ENCODE measurements around the gene FGFR3.
"Not testable (repeated sequence)": the region's sequence is repeated elsewhere in the genome, so short reads cannot be mapped to it uniquely, and the experiment has no call there.

Gene FGFR3

DNA sequence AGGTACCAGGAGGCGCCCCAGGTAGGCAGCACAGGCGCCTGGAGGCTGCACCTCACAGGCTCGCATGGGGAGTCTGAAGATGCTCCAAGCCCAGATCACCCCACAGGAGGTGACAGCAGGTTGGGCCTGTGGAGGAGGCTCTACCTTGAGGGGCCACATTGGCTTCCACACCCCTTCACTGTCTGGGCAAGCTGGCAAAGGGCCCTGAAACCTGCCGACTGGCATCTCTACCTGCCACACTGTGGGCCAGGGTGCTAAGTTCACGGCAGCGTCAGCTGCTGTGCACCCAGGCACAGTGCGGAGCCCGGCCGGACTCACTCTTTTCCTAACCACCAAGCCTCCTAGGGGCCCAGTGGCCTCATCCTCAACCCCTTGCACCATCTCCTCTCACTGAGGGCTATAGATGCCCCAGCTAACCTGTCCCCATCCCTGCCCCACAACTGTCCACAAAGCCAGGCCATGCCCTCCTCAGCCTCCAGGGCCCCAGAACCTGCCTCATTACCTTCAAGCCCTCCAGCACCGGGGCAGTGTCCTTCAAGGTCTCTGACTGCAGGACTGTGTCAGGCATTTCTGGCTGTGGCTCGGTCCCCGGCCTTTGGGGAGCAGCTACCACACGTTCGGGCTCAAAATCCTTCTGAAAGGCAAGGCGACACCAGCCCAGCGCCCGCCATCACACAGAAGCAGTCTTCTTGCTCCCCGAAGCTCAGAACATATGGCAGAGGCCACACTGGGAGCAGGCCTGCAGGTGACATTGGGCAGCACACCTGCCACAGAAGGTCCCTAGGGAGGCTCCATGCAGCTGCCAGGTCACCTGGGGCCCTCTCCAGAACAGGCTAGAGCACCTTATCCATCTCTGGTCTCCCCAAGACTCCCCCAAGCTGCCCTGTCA, 28.8 kb downstream of the FGFR3 start:
- no peak for DNase-seq

GRCh38 chr4:1822568-1823544, 29.8 kb downstream of the FGFR3 start:
- no peak for DNase-seq

DNA sequence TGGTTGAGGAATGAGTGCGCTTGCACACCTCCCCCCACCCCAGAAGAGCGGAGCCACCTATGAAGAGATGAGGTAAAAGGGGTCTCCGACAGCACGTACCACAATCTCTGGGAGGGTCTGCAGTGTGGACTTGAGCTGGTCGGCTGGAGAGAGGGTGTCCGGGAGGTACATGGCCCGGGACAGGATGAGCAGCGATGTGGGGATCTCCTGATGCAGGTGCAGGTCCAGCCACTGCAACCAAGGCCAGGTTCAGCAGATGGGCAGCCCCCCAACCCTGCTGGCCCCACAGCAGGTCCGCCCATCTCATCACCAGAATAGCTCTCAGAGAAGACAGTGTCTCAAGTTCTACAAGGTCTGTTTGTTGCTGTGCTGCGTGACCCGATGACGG, 30.4 kb downstream of the FGFR3 start:
- no peak for DNase-seq

- DNase-seq: no peak
Measured at GRCh38 chr4:1824746-1825145, 31.7 kb downstream of the FGFR3 start.

DNA sequence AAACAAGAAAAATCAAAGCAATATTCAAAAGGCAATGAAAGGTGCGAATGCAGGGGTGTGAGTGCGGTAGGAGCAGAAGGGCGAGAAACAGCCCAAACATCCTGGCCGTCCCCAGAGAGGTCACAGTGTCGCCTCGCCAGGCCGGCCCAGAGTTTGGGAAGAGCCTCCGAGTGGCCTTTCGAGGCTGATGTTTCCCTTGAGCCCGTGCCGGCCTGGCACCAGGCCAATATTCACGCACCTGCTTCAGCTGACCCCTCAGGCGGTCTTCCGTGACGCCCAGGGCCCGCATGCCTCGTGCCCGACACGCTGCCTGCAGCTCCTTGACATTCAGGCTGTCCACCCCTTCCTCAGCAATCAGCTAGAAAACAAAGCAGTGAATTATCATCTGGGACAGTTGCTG, 32.2 kb downstream of the FGFR3 start:
- no peak for DNase-seq

DNA sequence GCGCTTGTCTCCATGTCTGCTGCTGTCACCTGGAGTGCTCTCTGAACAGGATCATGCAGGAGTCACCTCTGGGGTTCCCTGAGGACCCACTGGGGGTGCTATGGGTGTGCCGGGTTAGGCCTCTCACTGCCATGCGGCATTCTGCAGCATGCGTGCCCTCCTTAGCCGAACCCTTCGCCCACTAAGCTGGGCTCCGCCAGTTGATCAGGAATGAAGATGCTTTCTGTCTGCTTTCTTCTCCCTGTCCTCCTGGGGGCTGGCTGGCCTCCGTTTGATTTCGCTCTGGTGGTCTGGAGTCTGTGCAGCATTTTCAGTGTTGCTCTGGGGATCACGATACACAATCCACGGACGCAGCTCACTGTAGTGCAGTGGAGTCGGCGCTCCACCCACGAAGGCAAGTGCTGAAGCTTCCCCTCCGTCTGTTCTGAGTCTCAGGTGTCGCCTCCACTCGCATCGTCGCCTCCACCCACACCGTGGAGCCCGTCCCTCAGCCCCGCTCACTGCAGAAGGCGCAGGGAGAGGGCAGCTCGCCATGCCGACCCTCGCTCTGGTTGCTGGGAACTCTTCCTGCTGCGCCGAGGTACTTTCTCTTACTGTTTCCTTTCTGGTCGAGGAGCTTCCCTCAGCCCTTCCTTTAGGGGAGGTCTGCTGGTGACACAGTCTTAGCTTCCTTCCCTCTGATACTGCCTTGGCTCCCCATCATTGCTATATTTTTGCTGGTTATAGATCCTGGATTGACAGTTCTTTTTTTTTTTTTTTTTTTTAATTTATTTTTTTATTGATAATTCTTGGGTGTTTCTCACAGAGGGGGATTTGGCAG, 33.6 kb downstream of the FGFR3 start:
- no peak for DNase-seq

- no peak for DNase-seq
Measured at GRCh38 chr4:1830234-1830633, 37.1 kb downstream of the FGFR3 start.

- no peak for DNase-seq
Measured at GRCh38 chr4:1830642-1831228, 37.6 kb downstream of the FGFR3 start.

DNA sequence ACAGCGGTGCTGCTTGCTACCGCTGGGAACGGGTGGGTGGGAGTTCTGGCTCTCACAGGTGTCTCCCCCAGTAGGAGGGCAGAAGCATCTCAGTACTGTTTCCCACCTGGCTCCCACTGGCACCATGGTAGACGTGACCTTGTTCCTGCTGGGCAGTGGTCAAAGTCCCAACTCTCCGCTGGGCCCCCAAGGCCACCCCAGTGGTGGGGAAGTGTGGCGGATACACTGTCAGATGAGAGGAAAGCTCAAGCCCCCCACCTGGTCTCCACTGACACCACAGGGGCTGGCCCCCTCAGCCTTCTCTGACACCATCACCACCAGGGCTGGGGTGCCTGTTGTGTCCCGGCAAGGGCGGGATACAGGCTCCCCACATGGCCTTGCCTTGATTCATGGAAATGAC, 38.2 kb downstream of the FGFR3 start:
- no peak for DNase-seq

GRCh38 chr4:1832690-1833089, 39.6 kb downstream of the FGFR3 start:
- DNase-seq: no peak

DNA sequence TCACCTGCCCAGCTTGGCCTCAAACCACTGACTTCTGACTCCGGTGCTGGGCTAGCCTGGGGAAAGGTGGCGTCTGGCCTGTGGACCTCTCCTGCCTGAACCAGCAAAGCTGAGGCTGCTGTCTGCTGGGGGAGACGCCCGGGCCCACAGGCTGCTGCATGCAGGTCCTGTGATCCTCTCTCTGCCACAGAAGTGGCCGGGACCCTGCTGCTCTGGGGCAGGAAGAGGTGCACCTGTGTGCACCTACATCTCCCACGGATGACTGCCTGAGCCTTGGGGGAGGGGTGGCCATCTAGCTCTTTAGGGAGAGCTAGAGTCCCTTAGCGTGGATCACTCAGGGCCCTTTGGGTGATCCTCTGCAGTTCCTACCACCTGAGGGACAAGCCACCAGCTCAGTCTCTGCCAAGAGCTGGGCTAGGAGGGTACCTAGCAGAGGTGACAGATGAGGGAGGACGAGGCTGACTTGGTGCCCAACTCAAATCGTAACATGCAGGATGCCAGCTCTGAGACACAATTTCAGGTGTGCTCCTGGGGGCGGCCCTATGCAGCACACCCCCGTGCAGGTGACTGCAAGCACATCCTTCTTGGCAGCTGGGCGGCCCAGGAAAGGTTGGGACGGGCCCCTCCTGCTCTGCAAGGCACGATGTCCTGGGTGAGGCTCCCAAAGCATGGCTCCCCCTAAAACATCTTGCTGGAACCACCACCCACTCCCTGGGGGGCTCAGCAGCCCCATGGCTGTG, 40.4 kb downstream of the FGFR3 start:
- DNase-seq: no peak

DNA sequence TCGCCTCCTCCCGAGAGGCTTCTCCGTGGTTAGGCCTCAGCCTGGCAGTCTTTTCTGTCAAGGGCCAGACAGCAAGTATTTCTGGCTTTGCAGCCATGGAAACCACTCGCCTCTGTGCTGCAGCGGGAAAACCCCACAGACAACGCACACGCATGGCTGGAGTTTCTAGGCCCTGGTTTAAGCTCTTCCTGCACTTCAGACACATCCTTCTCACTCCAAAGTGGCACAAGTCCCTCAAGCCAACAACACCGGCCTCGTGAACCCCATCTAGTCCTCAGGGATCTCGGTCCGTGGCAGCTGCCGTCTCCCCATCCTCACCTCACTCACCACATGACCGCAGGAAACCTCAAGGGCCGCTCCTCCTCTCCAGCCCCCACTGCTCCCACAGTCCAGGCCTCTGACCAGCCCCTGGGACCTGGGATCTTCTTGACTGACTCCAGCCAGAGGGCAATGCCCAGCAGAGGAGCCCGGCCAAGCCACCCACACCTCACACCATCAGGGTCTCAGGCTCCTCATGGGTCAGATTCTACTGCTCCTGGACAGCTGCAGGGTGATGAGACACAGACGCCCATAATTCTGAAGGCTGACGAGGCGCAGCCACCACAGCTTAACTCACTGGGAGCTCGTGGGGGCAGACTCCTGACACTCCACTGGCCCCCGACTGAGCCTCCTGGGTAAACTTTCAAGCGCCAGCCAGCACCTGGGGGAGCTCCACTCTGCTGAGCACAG, 41.1 kb downstream of the FGFR3 start:
- DNase-seq: no peak

DNA sequence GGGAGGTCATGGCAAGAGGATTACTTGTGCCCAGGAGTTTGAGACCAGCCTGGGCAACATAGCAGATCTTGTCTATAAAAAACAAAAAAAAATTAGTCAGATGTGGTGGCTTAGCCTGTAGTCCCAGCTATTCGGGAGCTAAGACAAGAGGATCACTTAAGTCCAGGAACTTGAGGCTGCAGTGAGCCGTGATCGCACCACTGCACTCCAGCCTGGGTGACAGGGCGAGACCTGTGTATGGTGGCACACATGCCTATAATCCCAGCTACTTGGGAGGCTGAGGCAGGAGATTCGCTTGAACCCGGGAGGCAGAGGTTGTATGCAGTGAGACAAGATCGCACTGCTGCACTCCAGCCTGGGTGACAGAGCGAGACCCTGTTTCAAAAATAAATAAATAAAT, 42.7 kb downstream of the FGFR3 start:
- DNase-seq: not testable (repeated sequence)

GRCh38 chr4:1836650-1837049, 43.6 kb downstream of the FGFR3 start:
- DNase-seq: no peak

DNA sequence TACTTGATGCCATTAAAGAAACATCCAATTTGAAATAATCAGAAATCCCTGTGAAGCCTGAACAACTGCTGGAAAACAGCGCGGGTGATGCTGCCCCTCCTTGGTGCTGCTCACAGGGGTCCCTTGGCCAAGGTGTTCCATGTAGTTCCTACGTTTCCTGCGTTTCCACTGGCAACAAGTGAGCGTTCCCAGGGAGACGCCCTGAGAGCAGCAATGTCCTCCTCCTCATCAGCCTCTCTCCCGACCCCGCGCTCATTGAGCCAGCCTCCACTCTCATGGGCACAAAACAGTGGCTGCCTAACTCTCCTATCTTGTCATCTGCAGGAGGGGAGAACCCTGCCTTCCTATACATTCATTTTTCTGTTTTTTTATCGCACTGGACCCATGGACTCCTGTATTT, 44.0 kb downstream of the FGFR3 start:
- DNase-seq: no peak

- no peak for DNase-seq
Measured at GRCh38 chr4:1839282-1839681, 46.2 kb downstream of the FGFR3 start.

DNA sequence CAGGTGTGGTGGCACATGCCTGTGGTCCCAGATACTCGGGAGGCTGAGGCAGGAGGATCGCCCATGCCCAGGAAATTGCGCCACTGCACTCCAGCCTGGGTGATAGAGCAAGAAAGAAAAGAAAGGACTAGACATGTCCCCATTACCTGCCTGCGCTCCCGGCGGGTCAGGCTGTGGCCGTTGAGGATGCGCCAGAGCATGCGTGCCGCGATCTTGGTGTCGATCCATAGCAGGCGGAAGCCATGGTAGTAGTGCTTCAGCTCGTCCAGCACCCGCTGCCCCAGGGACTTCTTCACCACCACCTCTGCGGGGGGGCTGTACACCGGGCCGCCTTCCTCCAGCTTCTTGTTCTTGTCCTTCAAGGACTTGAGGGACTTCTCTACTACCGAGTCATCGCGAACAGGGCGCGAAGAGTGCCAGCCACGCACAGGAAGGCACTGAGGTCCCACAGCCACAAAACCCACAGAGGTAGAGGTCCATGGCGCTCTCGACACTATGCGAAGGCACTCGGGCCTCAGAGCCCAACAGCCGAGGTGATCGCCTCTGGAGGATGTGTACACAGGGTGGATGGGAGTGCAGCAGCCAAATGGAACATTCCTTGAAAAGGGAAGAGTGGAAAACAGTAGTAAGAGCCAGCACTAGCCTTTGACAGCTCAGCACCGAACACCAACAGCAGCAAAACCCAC, 48.3 kb downstream of the FGFR3 start:
- DNase-seq: no peak

DNA sequence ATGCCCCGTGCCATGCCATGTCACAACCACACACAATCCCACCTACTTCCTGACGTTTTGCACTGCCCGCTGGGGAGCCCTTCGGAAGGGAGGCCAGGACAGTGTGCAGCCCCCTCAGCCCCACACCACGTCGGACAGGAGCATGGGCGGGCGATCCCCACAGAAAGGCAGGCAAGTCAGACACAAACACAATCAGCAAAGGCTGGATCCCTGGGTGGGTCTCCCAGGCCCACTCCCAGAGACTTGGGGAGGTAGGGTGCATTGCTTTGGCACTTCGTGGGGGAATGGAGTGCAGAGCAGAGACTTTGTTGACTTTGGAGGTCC, 48.8 kb downstream of the FGFR3 start:
- DNase-seq: no peak

DNA sequence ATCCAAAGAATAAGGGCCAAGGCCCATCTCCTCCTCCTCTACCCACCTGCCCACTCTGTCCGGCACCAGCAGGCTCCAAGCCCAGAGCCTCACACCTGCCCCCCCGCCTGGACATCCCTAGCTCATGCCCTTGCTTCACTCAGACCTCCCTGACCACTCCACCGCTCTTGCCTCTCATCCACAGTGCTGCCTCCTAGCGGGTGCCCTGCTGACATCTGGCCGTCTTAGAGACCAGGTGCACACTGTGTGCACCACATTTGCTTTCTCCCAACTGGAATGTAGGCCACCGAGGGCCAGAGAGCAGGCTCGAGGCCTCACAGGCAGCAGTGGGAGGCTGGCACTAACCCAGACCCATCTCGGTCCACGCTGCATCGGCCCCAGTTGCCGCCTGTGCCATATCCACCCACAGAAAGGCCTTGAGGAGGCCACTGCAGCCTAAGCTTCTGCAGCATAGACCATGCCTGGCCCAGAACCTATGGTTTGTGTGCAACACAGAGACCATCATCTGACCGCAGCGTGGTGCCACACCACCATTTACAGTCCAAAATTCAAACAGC, 49.3 kb downstream of the FGFR3 start:
- DNase-seq: no peak

GRCh38 chr4:1842993-1843448, 49.9 kb downstream of the FGFR3 start:
- DNase-seq: no peak

All from activated CD4-positive, alpha-beta T cell treated with anti-CD3 and anti-CD28 coated beads, Interleukin-2, Interleukin-6, amounts not matched to agents 100 ng/mL and 50 ng/mL, durations not matched to agents 16 hours and 8 hours (primary cell).